Measurements from ENCODE around the gene SLC35E2B. TPM values are rescaled to one million over a fixed set of nuclear protein-coding genes. Genes with fewer than 3 reads are reported as not detected.

The SLC35E2B gene
- total and polyA plus RNA-seq, 2 of the 8 experiments (the other 6 are each of a cell fraction or from before 2014, with no cell fraction given) = 25.9 to 46.7 TPM

DNA sequence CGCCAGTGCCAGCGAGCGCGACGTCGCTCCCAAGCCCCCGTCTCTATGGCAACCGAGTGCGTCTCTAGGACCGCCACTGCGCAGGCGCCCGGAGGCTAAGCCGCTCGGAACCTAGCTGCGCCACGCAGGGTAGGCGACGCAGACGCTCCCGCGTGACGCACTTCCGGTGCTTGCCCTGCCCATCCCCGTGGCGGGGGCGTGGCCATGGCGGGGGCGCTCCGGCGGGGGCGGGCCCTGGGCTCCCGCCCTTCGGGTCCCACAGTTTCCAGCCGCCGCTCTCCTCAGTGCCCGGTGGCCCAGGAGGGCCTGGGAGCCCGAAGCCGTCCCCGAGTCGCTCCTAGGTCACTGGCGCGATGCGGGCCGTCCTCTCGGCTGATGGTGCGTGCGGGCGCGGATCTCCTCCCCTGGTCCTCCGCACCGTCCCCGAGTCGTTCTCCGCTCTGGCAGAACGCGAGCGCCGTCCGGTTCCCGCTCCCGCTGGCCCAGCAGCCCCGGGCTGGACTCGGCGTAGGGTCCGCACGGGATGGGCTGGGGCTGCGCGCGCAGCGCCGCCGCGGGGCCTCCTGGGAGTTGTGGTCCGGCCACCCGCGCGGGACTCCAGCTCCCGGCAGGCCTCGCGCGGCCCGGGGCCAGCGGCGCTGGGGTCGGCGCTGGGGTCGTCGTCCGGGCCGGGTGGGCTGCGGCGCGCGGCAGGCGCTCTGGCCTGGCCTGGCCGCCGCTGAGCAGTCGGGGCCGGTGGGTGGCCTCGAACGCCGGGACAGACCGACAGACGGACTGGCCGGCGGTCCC lies 77.1 kb downstream of the SLC35E2B start, which contains the start of gene MIB2 (continued):
- peak; percentile 69; the same call in 1 of the 2 replicates for TF ChIP-seq RFX5 (IDR thresholded peaks at IDR 0.05; ENCODE audit: borderline replicate concordance, low read depth, low read length)
- no peak for TF ChIP-seq CBX5 (IDR thresholded peaks at IDR 0.05; ENCODE audit: low read depth, low read length)
- TF ChIP-seq SP1 (IDR thresholded peaks at IDR 0.05; ENCODE audit: low read depth, low read length) = 0 out of 2 replicates have a peak, but pooled peaks have one; percentile 50
- peak; percentile 90 for TF ChIP-seq GABPA (IDR thresholded peaks at IDR 0.05; ENCODE audit: borderline replicate concordance, insufficient read depth, low read length)
- TF ChIP-seq, protein P1, sequence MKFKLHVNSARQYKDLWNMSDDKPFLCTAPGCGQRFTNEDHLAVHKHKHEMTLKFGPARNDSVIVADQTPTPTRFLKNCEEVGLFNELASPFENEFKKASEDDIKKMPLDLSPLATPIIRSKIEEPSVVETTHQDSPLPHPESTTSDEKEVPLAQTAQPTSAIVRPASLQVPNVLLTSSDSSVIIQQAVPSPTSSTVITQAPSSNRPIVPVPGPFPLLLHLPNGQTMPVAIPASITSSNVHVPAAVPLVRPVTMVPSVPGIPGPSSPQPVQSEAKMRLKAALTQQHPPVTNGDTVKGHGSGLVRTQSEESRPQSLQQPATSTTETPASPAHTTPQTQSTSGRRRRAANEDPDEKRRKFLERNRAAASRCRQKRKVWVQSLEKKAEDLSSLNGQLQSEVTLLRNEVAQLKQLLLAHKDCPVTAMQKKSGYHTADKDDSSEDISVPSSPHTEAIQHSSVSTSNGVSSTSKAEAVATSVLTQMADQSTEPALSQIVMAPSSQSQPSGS (IDR thresholded peaks at IDR 0.05; ENCODE audit: low read length) = no peak
- peak; percentile 99 for TF ChIP-seq PHF8 (conservative IDR thresholded peaks at IDR 0.05; ENCODE audit: low read depth, low read length)
- TF ChIP-seq SIX5 (IDR thresholded peaks at IDR 0.05; ENCODE audit: low read depth, low read length) = peak; percentile 57; the same call in 1 of the 2 replicates
- peak; percentile 99 for TF ChIP-seq CREB1 (IDR thresholded peaks at IDR 0.05)
- peak; percentile 80 for TF ChIP-seq SRF (IDR thresholded peaks at IDR 0.05; ENCODE audit: low read depth, low read length)
- TF ChIP-seq EGR1 (IDR thresholded peaks at IDR 0.05; ENCODE audit: borderline replicate concordance, low read depth, low read length) = peak; percentile 80; the same call in 1 of the 2 replicates
- TF ChIP-seq SUZ12 (IDR thresholded peaks at IDR 0.05; ENCODE audit: low read length) = no peak
- no peak for TF ChIP-seq JUN (IDR thresholded peaks at IDR 0.05; ENCODE audit: low read depth, low read length)
- peak; percentile 75 for TF ChIP-seq ASH2L (IDR thresholded peaks at IDR 0.05; ENCODE audit: low read length)
- no peak for TF ChIP-seq ZNF274 (IDR thresholded peaks at IDR 0.05; ENCODE audit: borderline replicate concordance, extremely low read depth, low read length)
- peak; percentile 97 for TF ChIP-seq KDM4A (IDR thresholded peaks at IDR 0.05; ENCODE audit: low read depth, low read length, severe bottlenecking)
- TF ChIP-seq JUND (IDR thresholded peaks at IDR 0.05; ENCODE audit: low read length) = no peak
- TF ChIP-seq YY1 (IDR thresholded peaks at IDR 0.05; ENCODE audit: low read depth, low read length) = no peak
- TF ChIP-seq TEAD4 (IDR thresholded peaks at IDR 0.05; ENCODE audit: low read depth, low read length) = no peak
- TF ChIP-seq, protein P2, sequence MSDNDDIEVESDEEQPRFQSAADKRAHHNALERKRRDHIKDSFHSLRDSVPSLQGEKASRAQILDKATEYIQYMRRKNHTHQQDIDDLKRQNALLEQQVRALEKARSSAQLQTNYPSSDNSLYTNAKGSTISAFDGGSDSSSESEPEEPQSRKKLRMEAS (IDR thresholded peaks at IDR 0.05) = peak; percentile 52; the same call in 1 of the 2 replicates
- TF ChIP-seq NRF1 (IDR thresholded peaks at IDR 0.05; ENCODE audit: low read depth, low read length) = peak; percentile 96
- TF ChIP-seq TAF1 (IDR thresholded peaks at IDR 0.05; ENCODE audit: low read depth, low read length) = peak; percentile 78
- peak; percentile 41 for TF ChIP-seq SP4 (IDR thresholded peaks at IDR 0.05; ENCODE audit: low read length)

All from H1 (cell line).